ENCODE data around the gene ZNF784. TPM values are rescaled to one million over a fixed set of nuclear protein-coding genes. Genes with fewer than 3 reads are reported as not detected.
A peak's percentile ranks its signal among the peaks of the same experiment; 100 is the strongest.
"Not testable (repeated sequence)": the region's sequence is repeated elsewhere in the genome, so short reads cannot be mapped to it uniquely, and the experiment has no call there.

ZNF784 gene
- total and polyA plus RNA-seq, 4 donors = 0.79 to 6.0 (median 3.8) TPM

GRCh38 chr19:55585658-55586339, 38.6 kb downstream of the ZNF784 start:
- H3K4me1 ChIP-seq (ENCODE audit: control insufficient read depth in 4 of 4, insufficient read depth in 4 of 4, low read length in 3 of 4) = peaks cover 7 to 41% (median 36%) of the 10 kb centered on the region in 4 donors
- no peaks in the 10 kb centered on the region for H3K36me3 ChIP-seq (ENCODE audit: control insufficient read depth in 4 of 4, insufficient read depth in 3 of 4, low read depth in 1 of 4, low read length in 3 of 4)
- H3K9ac ChIP-seq (ENCODE audit: low read depth in 1 of 2, low read length in 2 of 2) = no peak overlapping the region
- H3K27me3 ChIP-seq (ENCODE audit: control insufficient read depth in 4 of 4, insufficient read depth in 4 of 4, low read length in 3 of 4) = no peaks in the 10 kb centered on the region
- H3K27ac ChIP-seq (ENCODE audit: low read depth in 1 of 2, low read length in 2 of 2) = no peak overlapping the region
- WGBS = 16% methylated on average over 36 of the region's 36 CpGs
- DNase-seq (ENCODE audit: low spot score) = peak; percentile 60
- peak overlapping the region in 1 of 3 donors; percentile 18 for H3K4me3 ChIP-seq (ENCODE audit: low read depth in 1 of 3, low read length in 3 of 3)
- no peak for TF ChIP-seq MAX (IDR thresholded peaks at IDR 0.05)
- TF ChIP-seq YY1 (IDR thresholded peaks at IDR 0.05) = no peak
- TF ChIP-seq HNF4A (conservative IDR thresholded peaks at IDR 0.05) = no peak
- no peak for TF ChIP-seq CTCF (IDR thresholded peaks at IDR 0.05; ENCODE audit: low read depth, low read length, missing input control)
- TF ChIP-seq JUND (IDR thresholded peaks at IDR 0.05) = no peak
- no peak for TF ChIP-seq HNF4G (IDR thresholded peaks at IDR 0.05)
- TF ChIP-seq EGR1 (IDR thresholded peaks at IDR 0.05; ENCODE audit: low read depth in 2 of 2) = no peak
- TF ChIP-seq TAF1 (conservative IDR thresholded peaks at IDR 0.05) = no peak
- no peak for TF ChIP-seq SP1 (IDR thresholded peaks at IDR 0.05)
- no peaks in the 10 kb centered on the region for H3K9me3 ChIP-seq (ENCODE audit: control insufficient read depth in 4 of 4, low read length in 3 of 4)

- no peaks in the 10 kb centered on the region for H3K36me3 ChIP-seq (ENCODE audit: control insufficient read depth in 4 of 4, insufficient read depth in 3 of 4, low read depth in 1 of 4, low read length in 3 of 4)
- 97% methylated on average over 11 of the region's 11 CpGs for WGBS
- H3K27ac ChIP-seq (ENCODE audit: low read depth in 1 of 2, low read length in 2 of 2) = no peak overlapping the region
These were observed 39.5 kb downstream of the ZNF784 start for GRCh38 chr19:55584871-55585270.

GRCh38 chr19:55583897-55584296, 40.5 kb downstream of the ZNF784 start:
- WGBS = 43% methylated on average over 8 of the region's 8 CpGs
- peaks cover 7 to 47% (median 38%) of the 10 kb centered on the region in 4 donors for H3K4me1 ChIP-seq (ENCODE audit: control insufficient read depth in 4 of 4, insufficient read depth in 4 of 4, low read length in 3 of 4)
- TF ChIP-seq GABPA (IDR thresholded peaks at IDR 0.05 in 1 of 2, conservative IDR thresholded peaks at IDR 0.05 in 1 of 2) (peak in 1 of 2 donors; percentile 19), FOXA2 (IDR thresholded peaks at IDR 0.05) (peak; percentile 15), REST (IDR thresholded peaks at IDR 0.05) (peak; percentile 28), YY1 (IDR thresholded peaks at IDR 0.05) (peak; percentile 73), RXRA (IDR thresholded peaks at IDR 0.05) (peak in 1 of 2 donors; percentile 23), HNF4A (conservative IDR thresholded peaks at IDR 0.05) (peak in 1 of 2 donors; percentile 17)
- not testable (repeated sequence) for H3K27ac ChIP-seq (ENCODE audit: low read depth in 1 of 2, low read length in 2 of 2); H3K4me3 ChIP-seq (ENCODE audit: low read depth in 1 of 3, low read length in 3 of 3); H3K9me3 ChIP-seq (ENCODE audit: control insufficient read depth in 4 of 4, low read length in 3 of 4); H3K27me3 ChIP-seq (ENCODE audit: control insufficient read depth in 4 of 4, insufficient read depth in 4 of 4, low read length in 3 of 4); H3K36me3 ChIP-seq (ENCODE audit: control insufficient read depth in 4 of 4, insufficient read depth in 3 of 4, low read depth in 1 of 4, low read length in 3 of 4); DNase-seq (ENCODE audit: low spot score); H3K9ac ChIP-seq (ENCODE audit: low read depth in 1 of 2, low read length in 2 of 2)

More at GRCh38 chr19:55584871-55585270, 39.5 kb downstream of the ZNF784 start:
- DNase-seq (ENCODE audit: low spot score) = no peak
- H3K9ac ChIP-seq (ENCODE audit: low read depth in 1 of 2, low read length in 2 of 2) = no peak overlapping the region
- no peaks in the 10 kb centered on the region for H3K27me3 ChIP-seq (ENCODE audit: control insufficient read depth in 4 of 4, insufficient read depth in 4 of 4, low read length in 3 of 4)
- H3K4me1 ChIP-seq (ENCODE audit: control insufficient read depth in 4 of 4, insufficient read depth in 4 of 4, low read length in 3 of 4) = peaks cover 7 to 45% (median 36%) of the 10 kb centered on the region in 4 donors
- no peak overlapping the region for H3K4me3 ChIP-seq (ENCODE audit: low read depth in 1 of 3, low read length in 3 of 3)
- no peak for TF ChIP-seq ZBTB33 (IDR thresholded peaks at IDR 0.05)
- no peaks in the 10 kb centered on the region for H3K9me3 ChIP-seq (ENCODE audit: control insufficient read depth in 4 of 4, low read length in 3 of 4)

- peak overlapping the region in 2 of 3 donors; percentile 23 to 95 for H3K4me3 ChIP-seq (ENCODE audit: low read depth in 1 of 3, low read length in 3 of 3)
- H3K9ac ChIP-seq (ENCODE audit: low read depth in 1 of 2, low read length in 2 of 2); H3K27me3 ChIP-seq (ENCODE audit: control insufficient read depth in 4 of 4, insufficient read depth in 4 of 4, low read length in 3 of 4); H3K36me3 ChIP-seq (ENCODE audit: control insufficient read depth in 4 of 4, insufficient read depth in 3 of 4, low read depth in 1 of 4, low read length in 3 of 4); DNase-seq (ENCODE audit: low spot score); H3K9me3 ChIP-seq (ENCODE audit: control insufficient read depth in 4 of 4, low read length in 3 of 4): not testable (repeated sequence)
- H3K27ac ChIP-seq (ENCODE audit: low read depth in 1 of 2, low read length in 2 of 2) = peak overlapping the region; percentile 66 to 75
- WGBS = 70% methylated on average over 4 of the region's 4 CpGs
- H3K4me1 ChIP-seq (ENCODE audit: control insufficient read depth in 4 of 4, insufficient read depth in 4 of 4, low read length in 3 of 4) = peaks cover 7 to 45% (median 36%) of the 10 kb centered on the region in 4 donors
These were observed 42.1 kb downstream of the ZNF784 start for GRCh38 chr19:55582284-55582683.
